Upper lobe of left lung (tissue), 4 donors: ENCODE data around the gene FEZ2.

Source experiments
- EP300 ChIP-seq, 4 donors: sonication (generic); formaldehyde crosslinking; IDR thresholded peaks; one replicate each; pipeline ENCODE4 v1.5.1; 2017; ENCODE audit warnings: antibody characterized with exemption in 4 of 4, control low read depth in 2 of 4
- POLR2A ChIP-seq, 4 donors: fragments of 450-650 bp; IDR thresholded peaks; one replicate each; pipeline ENCODE4 v1.5.1; 2016 to 2017; ENCODE audit warnings: antibody characterized with exemption in 4 of 4, mild to moderate bottlenecking in 2 of 4
- POLR2AphosphoS5 ChIP-seq, 2 donors: sonication (generic); formaldehyde crosslinking; IDR thresholded peaks; one replicate each; pipeline ENCODE4 v1.5.1; 2017; ENCODE audit warnings: antibody characterized with exemption in 2 of 2
- TF ChIP-seq, protein P1 (sequence below), 6 experiments: fragments of 450-650 bp in 4 of 6; fragments of 200-600 bp in 2 of 6; sonication (generic) in 2 of 6; IDR thresholded peaks; one replicate each; pipeline ENCODE4 v1.5.1; 2016 to 2019; ENCODE audit warnings: antibody characterized with exemption in 6 of 6

DNA sequence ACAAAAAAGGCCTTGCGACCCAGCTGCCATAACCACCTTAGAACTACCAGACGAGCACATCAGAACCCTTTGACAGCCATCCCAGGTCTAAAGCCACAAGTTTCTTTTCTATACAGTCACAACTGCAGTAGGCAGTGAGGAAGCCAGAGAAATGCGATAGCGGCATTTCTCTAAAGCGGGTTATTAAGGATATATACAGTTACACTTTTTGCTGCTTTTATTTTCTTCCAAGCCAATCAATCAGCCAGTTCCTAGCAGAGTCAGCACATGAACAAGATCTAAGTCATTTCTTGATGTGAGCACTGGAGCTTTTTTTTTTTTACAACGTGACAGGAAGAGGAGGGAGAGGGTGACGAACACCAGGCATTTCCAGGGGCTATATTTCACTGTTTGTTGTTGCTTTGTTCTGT lies 48.8 kb downstream of the FEZ2 start:
- TF ChIP-seq, protein P1, sequence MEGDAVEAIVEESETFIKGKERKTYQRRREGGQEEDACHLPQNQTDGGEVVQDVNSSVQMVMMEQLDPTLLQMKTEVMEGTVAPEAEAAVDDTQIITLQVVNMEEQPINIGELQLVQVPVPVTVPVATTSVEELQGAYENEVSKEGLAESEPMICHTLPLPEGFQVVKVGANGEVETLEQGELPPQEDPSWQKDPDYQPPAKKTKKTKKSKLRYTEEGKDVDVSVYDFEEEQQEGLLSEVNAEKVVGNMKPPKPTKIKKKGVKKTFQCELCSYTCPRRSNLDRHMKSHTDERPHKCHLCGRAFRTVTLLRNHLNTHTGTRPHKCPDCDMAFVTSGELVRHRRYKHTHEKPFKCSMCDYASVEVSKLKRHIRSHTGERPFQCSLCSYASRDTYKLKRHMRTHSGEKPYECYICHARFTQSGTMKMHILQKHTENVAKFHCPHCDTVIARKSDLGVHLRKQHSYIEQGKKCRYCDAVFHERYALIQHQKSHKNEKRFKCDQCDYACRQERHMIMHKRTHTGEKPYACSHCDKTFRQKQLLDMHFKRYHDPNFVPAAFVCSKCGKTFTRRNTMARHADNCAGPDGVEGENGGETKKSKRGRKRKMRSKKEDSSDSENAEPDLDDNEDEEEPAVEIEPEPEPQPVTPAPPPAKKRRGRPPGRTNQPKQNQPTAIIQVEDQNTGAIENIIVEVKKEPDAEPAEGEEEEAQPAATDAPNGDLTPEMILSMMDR (IDR thresholded peaks at IDR 0.05), result no peak
- TF ChIP-seq EP300 (IDR thresholded peaks at IDR 0.05) (no peak), POLR2AphosphoS5 (IDR thresholded peaks at IDR 0.05) (no peak), POLR2A (IDR thresholded peaks at IDR 0.05) (no peak)
